ENCODE measurements around the gene PLD5. TPM values are rescaled to one million over a fixed set of nuclear protein-coding genes. Genes with fewer than 3 reads are reported as not detected.

The PLD5 gene
- polyA plus RNA-seq, 3 donors: not detected

- no peaks in the 10 kb centered on the region for H3K36me3 Mint-ChIP-seq
- WGBS (ENCODE audit: insufficient coverage): 36% methylated on average over 2 of the region's 3 CpGs
- Histone ChIP-seq H3K27me3 (ENCODE audit: control insufficient read depth in 2 of 2, insufficient read depth in 2 of 2, low read length in 2 of 2) (no peaks in the 10 kb centered on the region), H3K4me1 (ENCODE audit: control insufficient read depth in 1 of 2, insufficient read depth in 2 of 2, low read length in 2 of 2) (no peaks in the 10 kb centered on the region), H3K79me2 (ENCODE audit: insufficient read depth, low read length) (no peaks in the 10 kb centered on the region), H3K4me2 (replicated peaks; ENCODE audit: extremely low read depth, low read length, poor library complexity, severe bottlenecking) (no peak overlapping the region), H3K9me3 (replicated peaks in 1 of 2; ENCODE audit: control insufficient read depth in 1 of 2, insufficient read depth in 1 of 2, low read length in 2 of 2) (peaks cover 0 to 4% of the 10 kb centered on the region in 2 donors), H3K9ac (ENCODE audit: insufficient read depth, low read length, poor library complexity, severe bottlenecking) (no peak overlapping the region), H4K20me1 (ENCODE audit: insufficient read depth, low read length) (no peaks in the 10 kb centered on the region), H3K4me3 (replicated peaks in 1 of 3; ENCODE audit: low read depth in 2 of 3, low read length in 3 of 3) (no peak overlapping the region), H3K36me3 (replicated peaks in 1 of 2; ENCODE audit: control insufficient read depth in 1 of 2, insufficient read depth in 2 of 2, low read length in 2 of 2) (no peaks in the 10 kb centered on the region), H3K27ac (ENCODE audit: low read depth in 1 of 2, low read length in 2 of 2) (no peak overlapping the region), H2AFZ (ENCODE audit: insufficient read depth, low read depth, low read length, poor library complexity, severe bottlenecking) (no peak overlapping the region)
- peaks cover 0 to 4% (median under 1%) of the 10 kb centered on the region in 3 donors for H3K27me3 Mint-ChIP-seq (ENCODE audit: low read depth in 3 of 3)
- intact Hi-C loops (cut with micrococcal nuclease): no loop called here
- H3K9me3 Mint-ChIP-seq: peaks cover 0 to 8% (median 3%) of the 10 kb centered on the region in 7 donors
- H3K27ac Mint-ChIP-seq: no peak overlapping the region
- DNase-seq: no peak
- no peaks in the 10 kb centered on the region for H3K4me1 Mint-ChIP-seq
- TF ChIP-seq CTCF (IDR thresholded peaks at IDR 0.05): no peak
- no peak overlapping the region for H3K4me3 Mint-ChIP-seq
Observed at GRCh38 chr1:242043165-242043564, 481.3 kb downstream of the PLD5 start.

- WGBS (ENCODE audit: insufficient coverage): no CpG with 5 or more reads among the region's 5 CpGs
- H3K9me3 Mint-ChIP-seq: peaks cover 0 to 3% (median 0%) of the 10 kb centered on the region in 7 donors
- Histone ChIP-seq H3K9ac (ENCODE audit: insufficient read depth, low read length, poor library complexity, severe bottlenecking) (no peak overlapping the region), H3K79me2 (ENCODE audit: insufficient read depth, low read length) (no peaks in the 10 kb centered on the region), H3K9me3 (replicated peaks in 1 of 2; ENCODE audit: control insufficient read depth in 1 of 2, insufficient read depth in 1 of 2, low read length in 2 of 2) (no peaks in the 10 kb centered on the region), H3K27me3 (ENCODE audit: control insufficient read depth in 2 of 2, insufficient read depth in 2 of 2, low read length in 2 of 2) (no peaks in the 10 kb centered on the region), H3K27ac (ENCODE audit: low read depth in 1 of 2, low read length in 2 of 2) (no peak overlapping the region), H3K4me3 (replicated peaks in 1 of 3; ENCODE audit: low read depth in 2 of 3, low read length in 3 of 3) (no peak overlapping the region), H2AFZ (ENCODE audit: insufficient read depth, low read depth, low read length, poor library complexity, severe bottlenecking) (no peak overlapping the region), H3K4me1 (ENCODE audit: control insufficient read depth in 1 of 2, insufficient read depth in 2 of 2, low read length in 2 of 2) (no peaks in the 10 kb centered on the region), H3K4me2 (replicated peaks; ENCODE audit: extremely low read depth, low read length, poor library complexity, severe bottlenecking) (no peak overlapping the region), H4K20me1 (ENCODE audit: insufficient read depth, low read length) (no peaks in the 10 kb centered on the region), H3K36me3 (replicated peaks in 1 of 2; ENCODE audit: control insufficient read depth in 1 of 2, insufficient read depth in 2 of 2, low read length in 2 of 2) (no peaks in the 10 kb centered on the region)
- intact Hi-C loops (cut with micrococcal nuclease): no loop called here
- H3K4me1 Mint-ChIP-seq: no peaks in the 10 kb centered on the region
- no peak overlapping the region for H3K4me3 Mint-ChIP-seq
- peaks cover 3 to 6% (median 4%) of the 10 kb centered on the region in 3 donors for H3K27me3 Mint-ChIP-seq (ENCODE audit: low read depth in 3 of 3)
- H3K27ac Mint-ChIP-seq: no peak overlapping the region
- no peaks in the 10 kb centered on the region for H3K36me3 Mint-ChIP-seq
- no peak for TF ChIP-seq CTCF (IDR thresholded peaks at IDR 0.05)
- no peak for DNase-seq
Observed at GRCh38 chr1:242034392-242034791, 490.1 kb downstream of the PLD5 start.
